ENCODE results near the gene ANAPC5.
"Not testable (repeated sequence)": the region's sequence is repeated elsewhere in the genome, so short reads cannot be mapped to it uniquely, and the experiment has no call there.

ANAPC5 gene

DNA sequence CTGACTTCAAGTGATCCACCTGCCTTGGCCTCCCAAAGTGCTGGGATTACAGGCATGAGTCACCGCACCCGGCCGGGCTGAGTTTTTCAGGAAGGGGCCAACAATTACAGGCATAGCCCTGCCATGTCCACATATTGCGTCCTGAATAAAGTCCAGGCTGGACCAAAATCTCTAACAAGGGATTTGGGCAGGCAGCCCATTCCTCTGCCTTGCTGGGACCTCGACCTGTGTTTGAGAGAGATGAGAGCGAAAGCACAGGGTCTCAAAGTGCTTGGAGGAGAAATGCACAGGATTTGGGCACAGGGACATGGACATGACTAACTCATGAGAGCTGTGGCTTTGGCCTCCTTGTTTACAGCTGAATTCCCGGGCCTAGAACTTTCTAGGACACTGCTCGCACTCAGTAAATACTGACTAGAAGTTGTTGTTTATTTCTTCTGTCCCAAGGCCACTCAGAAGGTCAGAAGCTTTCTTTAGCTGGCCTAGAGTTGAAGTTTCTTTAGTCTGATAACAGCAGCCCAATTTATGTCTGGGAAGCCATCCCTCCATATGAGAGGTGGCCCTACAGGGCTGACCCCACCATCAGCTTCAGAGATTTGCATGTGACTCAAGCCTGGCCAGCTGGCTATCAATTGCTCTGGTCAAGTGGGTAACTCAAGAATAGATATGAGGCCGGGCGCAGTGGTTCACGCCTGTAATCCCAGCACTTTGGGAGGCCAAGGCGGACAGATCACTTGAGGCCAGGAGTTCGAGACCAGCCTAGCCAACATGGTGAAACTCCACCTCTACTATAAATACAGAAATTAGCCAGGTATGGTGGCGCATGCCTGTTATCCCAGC lies 67.4 kb downstream of the ANAPC5 start:
- no peak for DNase-seq (ENCODE audit: low read depth)

GRCh38 chr12:121283841-121284240 lies 68.4 kb downstream of the ANAPC5 start:
- DNase-seq (ENCODE audit: low read depth), result no peak

- no peak for DNase-seq (ENCODE audit: low read depth)
These were observed 68.8 kb downstream of the ANAPC5 start for GRCh38 chr12:121283388-121283787.

DNA sequence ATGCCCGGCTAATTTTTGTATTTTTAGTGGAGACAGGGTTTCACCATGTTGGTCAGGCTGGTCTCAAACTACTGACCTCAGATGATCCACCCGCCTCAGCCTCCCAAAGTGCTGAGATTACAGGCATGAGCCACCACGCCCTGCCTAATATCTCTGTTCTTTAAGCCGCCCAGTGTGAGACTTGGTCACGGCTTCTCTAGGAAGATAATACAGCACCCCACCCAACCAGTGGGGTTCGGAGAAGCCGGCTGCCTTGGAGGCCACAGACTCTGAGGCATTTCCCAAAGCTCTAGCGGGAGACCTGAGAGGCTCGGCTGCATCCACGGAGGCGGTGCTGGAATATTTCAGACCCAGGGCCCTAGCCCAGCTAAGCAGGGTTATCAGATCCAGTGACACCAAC lies 69.3 kb downstream of the ANAPC5 start:
- not testable (repeated sequence) for DNase-seq (ENCODE audit: low read depth)

DNA sequence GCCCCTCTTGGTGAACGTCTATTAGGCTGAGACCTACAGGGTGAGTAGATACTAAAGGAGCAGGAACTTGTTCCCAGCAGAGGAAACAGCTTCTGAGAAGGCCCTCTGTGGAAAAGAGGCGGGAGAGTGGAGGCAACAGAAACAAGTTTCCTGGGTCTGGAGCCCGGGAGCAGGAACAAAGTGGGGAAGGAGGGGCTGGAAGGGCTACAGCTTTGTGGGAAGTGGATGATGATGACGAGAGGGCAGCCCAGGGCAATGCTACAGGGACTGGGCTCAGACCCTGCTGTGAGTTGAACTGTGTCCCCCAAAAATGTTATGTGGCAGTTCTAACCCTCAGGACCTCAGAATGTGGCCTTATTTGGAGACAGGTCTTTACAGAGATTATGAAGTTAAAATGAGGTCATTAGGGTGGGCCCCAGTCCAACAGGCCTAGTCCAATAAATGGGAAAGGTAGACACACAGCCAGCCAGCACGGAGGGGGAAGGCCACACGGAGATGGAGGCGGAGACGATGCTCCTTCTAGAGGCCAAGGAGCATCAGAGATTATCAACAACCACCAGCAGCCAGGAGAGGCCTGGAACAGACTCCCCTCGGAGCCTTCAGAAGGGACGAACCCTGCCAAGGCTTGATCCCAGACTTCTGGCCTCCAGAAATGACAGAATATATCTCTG lies 70.0 kb downstream of the ANAPC5 start:
- DNase-seq (ENCODE audit: low read depth), result no peak

DNA sequence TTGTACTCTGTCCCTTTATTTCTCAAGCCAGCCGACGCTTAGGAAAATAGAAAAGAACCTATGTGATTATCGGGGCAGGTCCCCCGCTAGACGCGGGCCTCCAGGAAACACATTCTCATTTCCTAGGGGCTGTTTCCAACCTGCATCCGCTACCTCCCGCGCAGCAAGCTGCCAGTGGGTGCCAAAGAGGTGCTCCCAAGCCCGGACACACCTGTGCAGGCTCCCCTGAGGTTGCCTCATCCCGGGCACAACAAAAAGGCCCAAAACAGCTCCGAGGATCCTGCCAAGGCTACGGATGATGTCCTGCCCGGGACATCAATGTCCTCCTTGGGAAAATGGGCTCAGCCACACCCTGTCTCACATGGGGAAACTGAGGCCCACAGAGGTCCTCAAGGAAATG lies 71.1 kb downstream of the ANAPC5 start:
- not testable (repeated sequence) for DNase-seq (ENCODE audit: low read depth)

DNA sequence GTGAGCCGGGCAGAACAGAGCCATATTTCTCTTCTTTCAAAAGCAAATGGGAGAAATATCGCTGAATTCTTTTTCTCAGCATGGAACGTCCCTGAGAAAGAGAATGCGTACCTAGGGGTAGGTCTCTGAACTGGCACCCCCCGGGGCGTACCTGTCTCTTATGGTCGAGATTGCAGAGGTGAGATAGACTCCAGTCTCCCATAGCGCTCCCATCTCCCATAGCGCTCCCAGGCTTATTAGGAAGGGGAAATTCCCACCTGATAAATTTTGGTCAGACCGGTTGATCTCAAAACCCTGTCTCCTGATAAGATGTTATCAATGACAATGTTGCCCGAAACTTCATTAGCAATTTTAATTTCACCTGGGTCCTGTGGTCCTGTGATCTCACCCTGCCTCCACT lies 71.7 kb downstream of the ANAPC5 start:
- DNase-seq (ENCODE audit: low read depth), result not testable (repeated sequence)

- no peak for DNase-seq (ENCODE audit: low read depth)
These were observed 72.7 kb downstream of the ANAPC5 start for GRCh38 chr12:121279507-121279915.

GRCh38 chr12:121279071-121279375 lies 73.2 kb downstream of the ANAPC5 start:
- no peak for DNase-seq (ENCODE audit: low read depth)

GRCh38 chr12:121278169-121279070 lies 73.8 kb downstream of the ANAPC5 start:
- no peak for DNase-seq (ENCODE audit: low read depth)

DNA sequence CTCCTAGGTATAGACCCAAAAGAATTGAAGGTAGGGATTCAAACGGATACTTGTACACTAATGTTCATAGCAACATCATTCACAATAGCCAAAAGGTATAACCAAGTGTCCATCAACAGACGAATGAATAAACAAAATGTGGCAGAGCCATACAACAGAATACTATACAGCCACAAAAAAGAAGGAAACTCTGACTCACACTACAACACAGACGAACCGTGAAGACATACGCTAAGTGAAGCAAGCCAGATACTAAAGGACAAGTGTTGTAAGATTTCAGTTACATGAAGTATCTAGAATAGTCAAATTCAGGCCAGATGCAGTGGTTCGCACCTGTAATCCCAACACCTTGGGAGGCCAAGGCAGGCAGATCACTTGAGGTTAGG lies 74.8 kb downstream of the ANAPC5 start:
- DNase-seq (ENCODE audit: low read depth), result no peak

DNA sequence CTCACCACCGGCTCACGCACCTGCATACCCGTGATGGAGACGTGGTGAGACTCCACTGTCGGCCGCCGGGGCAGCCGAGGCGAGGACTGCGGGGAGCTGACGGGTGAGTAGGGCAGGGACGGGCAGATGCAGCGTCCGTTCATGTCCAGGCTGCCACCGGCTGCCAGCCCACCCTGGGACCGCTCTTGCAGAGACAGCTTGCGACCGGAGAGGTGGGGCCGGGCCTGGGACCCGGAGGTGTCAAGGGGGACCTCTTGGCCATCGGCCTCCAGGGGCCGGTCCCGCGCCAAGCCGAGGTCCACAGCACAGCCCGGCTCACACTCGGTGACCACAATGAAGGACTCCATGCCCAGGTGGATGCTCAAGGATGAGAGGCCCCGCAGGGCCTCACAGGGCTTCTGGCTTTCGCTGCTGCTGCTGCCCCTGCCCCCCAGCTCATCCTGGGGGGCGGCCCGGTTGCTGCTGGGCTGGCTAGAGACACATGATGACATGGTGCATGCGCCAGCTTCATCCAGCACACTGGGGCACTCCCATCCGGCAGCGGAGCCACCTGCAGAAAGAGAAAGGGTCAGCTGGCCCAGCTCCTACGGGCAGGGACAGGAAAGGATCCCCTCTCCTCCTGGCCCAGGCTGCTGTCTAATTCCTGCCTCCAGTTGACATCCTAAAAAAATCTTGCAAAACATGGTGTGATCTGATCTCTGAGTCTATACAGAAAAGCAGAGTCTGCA lies 78.0 kb downstream of the ANAPC5 start:
- no peak for DNase-seq (ENCODE audit: low read depth)

- no peak for DNase-seq (ENCODE audit: low read depth)
These were observed 78.8 kb downstream of the ANAPC5 start for GRCh38 chr12:121273364-121273896.

DNA sequence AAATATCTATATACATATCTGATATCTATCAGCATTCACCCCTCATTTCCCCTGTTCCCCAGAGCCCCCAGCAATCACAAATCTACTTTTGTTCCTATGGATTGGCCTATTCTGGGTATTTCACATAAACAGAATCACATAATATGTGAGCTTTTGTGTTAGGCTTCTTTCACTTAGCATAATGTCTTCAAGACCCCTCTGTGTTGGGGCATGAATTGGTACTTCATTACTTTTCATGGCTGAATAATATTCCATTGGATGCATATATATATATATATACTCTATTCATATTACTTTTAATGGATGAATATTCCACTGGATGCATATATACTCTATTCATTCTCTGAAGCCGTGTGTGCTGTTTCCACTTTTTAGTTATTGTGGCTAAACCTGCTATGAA lies 84.4 kb downstream of the ANAPC5 start:
- DNase-seq (ENCODE audit: low read depth), result no peak

DNA sequence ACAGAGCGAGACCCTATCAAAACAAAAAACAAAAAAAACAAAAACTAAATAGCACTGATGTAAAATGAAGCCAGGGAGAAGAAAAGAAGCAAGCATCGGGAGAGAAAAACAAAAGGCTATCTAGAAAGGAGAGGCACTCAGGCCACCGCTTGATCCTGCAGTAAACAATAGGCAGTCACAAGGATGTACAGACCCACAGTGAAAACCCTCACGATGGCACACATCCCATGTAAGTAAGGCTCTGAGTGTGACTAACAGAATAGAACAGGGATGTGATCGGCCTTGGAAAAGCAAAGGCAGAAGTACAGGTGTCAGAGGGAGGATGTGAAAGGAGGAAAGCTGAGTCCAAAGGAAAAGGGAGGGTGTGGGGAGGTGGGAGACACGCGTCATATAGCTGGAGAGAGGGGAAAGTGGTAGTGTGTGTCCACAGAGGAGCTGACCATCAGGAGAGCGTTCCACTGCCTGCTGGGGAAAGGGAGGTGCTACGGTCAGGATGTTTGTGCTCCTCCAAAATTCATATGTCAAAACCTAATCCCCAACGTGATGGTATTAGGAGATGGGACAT lies 87.2 kb downstream of the ANAPC5 start:
- no peak for DNase-seq (ENCODE audit: low read depth)

DNA sequence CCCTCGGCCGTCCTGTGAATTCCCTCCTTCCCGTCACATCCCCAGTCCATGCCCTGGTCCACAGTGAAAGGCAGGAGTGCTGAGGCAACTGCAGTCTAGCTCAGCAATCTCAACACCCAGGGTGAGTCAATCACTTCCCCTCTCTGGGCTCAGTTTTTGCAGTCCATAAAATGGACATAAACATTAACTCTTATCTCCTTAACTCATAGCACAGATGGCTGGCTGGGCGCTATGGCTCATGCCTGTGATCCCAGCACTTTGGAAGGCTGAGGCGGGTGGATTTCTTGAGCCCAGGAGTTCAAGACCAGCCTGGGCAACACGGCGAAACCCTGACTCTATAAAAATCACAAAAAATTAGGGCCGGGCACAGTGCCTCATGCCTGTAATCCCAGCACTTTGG lies 88.1 kb downstream of the ANAPC5 start:
- DNase-seq (ENCODE audit: low read depth), result no peak

GRCh38 chr12:121263206-121263935 lies 88.8 kb downstream of the ANAPC5 start:
- DNase-seq (ENCODE audit: low read depth), result no peak

- DNase-seq (ENCODE audit: low read depth), result no peak
These were observed 90.8 kb downstream of the ANAPC5 start for GRCh38 chr12:121261398-121261797.

- no peak for DNase-seq (ENCODE audit: low read depth)
These were observed 92.1 kb downstream of the ANAPC5 start for GRCh38 chr12:121260091-121260490.

DNA sequence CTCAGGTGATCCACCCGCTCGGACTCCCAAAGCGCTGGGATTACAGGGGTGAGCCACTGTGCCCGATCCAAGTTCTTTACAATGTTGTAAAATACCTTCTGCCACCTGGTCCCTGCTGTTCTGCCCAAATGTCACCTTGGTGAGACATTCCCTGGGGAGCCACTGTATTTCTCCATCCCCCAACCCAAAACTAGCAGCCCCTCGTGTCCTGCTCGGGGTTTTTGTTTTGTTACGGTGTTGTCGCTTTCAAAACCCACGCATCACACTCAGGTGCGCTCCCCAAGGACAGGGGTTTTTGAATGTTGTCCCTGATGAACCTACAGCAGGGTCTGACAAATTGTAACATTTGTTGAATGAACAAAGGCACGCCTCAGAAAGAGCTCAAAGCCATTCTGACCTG lies 93.1 kb downstream of the ANAPC5 start:
- DNase-seq (ENCODE audit: low read depth), result no peak
